ENCODE results near the gene DAPP1. TPM values are rescaled to one million over a fixed set of nuclear protein-coding genes. Genes with fewer than 3 reads are reported as not detected.

The DAPP1 gene
- total RNA-seq, 1 experiment from 2014 or later = not detected

- no peak for TF ChIP-seq ZNF281 (CRISPR knock-in tag; IDR thresholded peaks at IDR 0.05)
- no peak for TF ChIP-seq ZNF121 (CRISPR knock-in tag; IDR thresholded peaks at IDR 0.05)
- no peak for TF ChIP-seq FOXP1 (CRISPR knock-in tag; IDR thresholded peaks at IDR 0.05; ENCODE audit: borderline replicate concordance)
- TF ChIP-seq AFF4 (CRISPR knock-in tag; IDR thresholded peaks at IDR 0.05; ENCODE audit: borderline replicate concordance) = no peak
- no peak for TF ChIP-seq E2F5 (CRISPR knock-in tag; IDR thresholded peaks at IDR 0.05)
- no peak for TF ChIP-seq ESRRA (CRISPR knock-in tag; IDR thresholded peaks at IDR 0.05; ENCODE audit: borderline replicate concordance)
- TF ChIP-seq ZNF423 (CRISPR knock-in tag; IDR thresholded peaks at IDR 0.05) = no peak
Observed at GRCh38 chr4:99879458-99879857, 62.8 kb downstream of the DAPP1 start (continued).

GRCh38 chr4:99885063-99885664 is 68.5 kb downstream of the DAPP1 start:
- H3K36me3 Mint-ChIP-seq = peaks cover 11% of the 10 kb centered on the region
- ChIA-PET CTCF (interaction anchor here (0.6 to 1.4 kb wide), 6 partner anchors 13 to 669 kb away, joined by 3 to 16 read pairs (median 4); no protein-coding TSS in a partner anchor), POLR2A (no interaction called here)
- H3K27ac Mint-ChIP-seq = no peak overlapping the region
- H3K4me1 Mint-ChIP-seq = no peaks in the 10 kb centered on the region
- TF ChIP-seq ARID4B (CRISPR knock-in tag; IDR thresholded peaks at IDR 0.05; ENCODE audit: borderline replicate concordance) = no peak
- TF ChIP-seq CTCF (IDR thresholded peaks at IDR 0.05) = 0 out of 2 replicates have a peak, but pooled peaks have one; percentile 19
- TF ChIP-seq USF1 (CRISPR knock-in tag; IDR thresholded peaks at IDR 0.05) = no peak
- H3K27me3 Mint-ChIP-seq (ENCODE audit: low read depth) = no peaks in the 10 kb centered on the region
- no peak for ATAC-seq
- H3K4me3 Mint-ChIP-seq = no peak overlapping the region
- no peak for DNase-seq (ENCODE audit: low spot score)
- no peaks in the 10 kb centered on the region for H3K9me3 Mint-ChIP-seq
